ENCODE results near the gene HSPB6.

DNA sequence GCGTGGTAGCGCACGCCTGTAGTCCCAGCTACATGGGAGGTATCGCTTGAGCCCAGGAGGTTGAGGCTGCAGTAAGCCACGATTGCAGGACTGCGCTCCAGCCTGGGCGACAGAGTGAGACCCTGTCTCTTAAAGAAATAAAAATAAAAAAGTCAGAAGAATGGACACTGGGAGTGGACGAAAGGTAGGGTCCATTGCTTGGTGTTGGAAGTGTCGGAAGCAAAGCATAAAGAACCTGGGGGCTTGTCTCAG is 18.1 kb upstream of the HSPB6 start:
- TF ChIP-seq, protein P1, sequence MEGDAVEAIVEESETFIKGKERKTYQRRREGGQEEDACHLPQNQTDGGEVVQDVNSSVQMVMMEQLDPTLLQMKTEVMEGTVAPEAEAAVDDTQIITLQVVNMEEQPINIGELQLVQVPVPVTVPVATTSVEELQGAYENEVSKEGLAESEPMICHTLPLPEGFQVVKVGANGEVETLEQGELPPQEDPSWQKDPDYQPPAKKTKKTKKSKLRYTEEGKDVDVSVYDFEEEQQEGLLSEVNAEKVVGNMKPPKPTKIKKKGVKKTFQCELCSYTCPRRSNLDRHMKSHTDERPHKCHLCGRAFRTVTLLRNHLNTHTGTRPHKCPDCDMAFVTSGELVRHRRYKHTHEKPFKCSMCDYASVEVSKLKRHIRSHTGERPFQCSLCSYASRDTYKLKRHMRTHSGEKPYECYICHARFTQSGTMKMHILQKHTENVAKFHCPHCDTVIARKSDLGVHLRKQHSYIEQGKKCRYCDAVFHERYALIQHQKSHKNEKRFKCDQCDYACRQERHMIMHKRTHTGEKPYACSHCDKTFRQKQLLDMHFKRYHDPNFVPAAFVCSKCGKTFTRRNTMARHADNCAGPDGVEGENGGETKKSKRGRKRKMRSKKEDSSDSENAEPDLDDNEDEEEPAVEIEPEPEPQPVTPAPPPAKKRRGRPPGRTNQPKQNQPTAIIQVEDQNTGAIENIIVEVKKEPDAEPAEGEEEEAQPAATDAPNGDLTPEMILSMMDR (IDR thresholded peaks at IDR 0.05; ENCODE audit: low read depth, low read length, missing input control), result no peak
- TF ChIP-seq GABPA (IDR thresholded peaks at IDR 0.05 in 1 of 2, conservative IDR thresholded peaks at IDR 0.05 in 1 of 2) (no peak), TAF1 (conservative IDR thresholded peaks at IDR 0.05) (no peak), REST (IDR thresholded peaks at IDR 0.05) (no peak), YY1 (IDR thresholded peaks at IDR 0.05) (no peak), NR2F2 (IDR thresholded peaks at IDR 0.05) (no peak), JUND (IDR thresholded peaks at IDR 0.05) (no peak), RAD21 (IDR thresholded peaks at IDR 0.05) (no peak), SP1 (IDR thresholded peaks at IDR 0.05) (no peak)
- TF ChIP-seq, protein P2, sequence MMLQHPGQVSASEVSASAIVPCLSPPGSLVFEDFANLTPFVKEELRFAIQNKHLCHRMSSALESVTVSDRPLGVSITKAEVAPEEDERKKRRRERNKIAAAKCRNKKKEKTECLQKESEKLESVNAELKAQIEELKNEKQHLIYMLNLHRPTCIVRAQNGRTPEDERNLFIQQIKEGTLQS (IDR thresholded peaks at IDR 0.05), result no peak
